ENCODE data around the gene MAP7.

DNA sequence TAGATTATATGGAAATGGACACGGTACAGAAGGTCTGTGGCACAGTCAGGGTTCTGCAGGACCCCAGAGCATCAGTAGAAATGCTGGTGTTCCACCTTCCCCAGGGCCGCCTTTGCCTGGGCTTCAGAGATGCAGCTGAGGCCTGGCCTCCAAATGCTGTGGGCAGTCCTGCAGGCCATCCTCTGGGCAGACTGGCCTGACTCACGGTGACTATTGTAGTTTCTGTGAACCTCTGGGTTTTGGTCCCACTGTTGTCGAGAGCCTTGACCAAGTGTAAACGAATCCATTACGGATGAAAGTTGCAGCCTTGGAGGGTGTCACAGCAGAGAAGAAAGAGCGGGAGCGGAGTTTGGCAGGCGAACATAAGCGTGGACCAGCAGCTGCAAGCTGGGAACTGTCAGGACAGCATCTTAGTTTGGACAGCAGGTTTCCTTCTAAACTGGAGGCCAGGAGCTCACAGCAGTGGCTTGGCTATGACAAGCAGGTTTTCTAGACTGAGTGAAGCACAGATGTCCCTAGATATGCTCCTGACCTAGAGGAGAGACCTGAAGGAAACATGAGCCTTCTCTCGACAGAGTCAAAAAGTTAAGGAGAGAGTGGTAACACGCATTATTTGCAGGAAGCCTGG lies 214.4 kb downstream of the MAP7 start:
- TF ChIP-seq, protein P1, sequence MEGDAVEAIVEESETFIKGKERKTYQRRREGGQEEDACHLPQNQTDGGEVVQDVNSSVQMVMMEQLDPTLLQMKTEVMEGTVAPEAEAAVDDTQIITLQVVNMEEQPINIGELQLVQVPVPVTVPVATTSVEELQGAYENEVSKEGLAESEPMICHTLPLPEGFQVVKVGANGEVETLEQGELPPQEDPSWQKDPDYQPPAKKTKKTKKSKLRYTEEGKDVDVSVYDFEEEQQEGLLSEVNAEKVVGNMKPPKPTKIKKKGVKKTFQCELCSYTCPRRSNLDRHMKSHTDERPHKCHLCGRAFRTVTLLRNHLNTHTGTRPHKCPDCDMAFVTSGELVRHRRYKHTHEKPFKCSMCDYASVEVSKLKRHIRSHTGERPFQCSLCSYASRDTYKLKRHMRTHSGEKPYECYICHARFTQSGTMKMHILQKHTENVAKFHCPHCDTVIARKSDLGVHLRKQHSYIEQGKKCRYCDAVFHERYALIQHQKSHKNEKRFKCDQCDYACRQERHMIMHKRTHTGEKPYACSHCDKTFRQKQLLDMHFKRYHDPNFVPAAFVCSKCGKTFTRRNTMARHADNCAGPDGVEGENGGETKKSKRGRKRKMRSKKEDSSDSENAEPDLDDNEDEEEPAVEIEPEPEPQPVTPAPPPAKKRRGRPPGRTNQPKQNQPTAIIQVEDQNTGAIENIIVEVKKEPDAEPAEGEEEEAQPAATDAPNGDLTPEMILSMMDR (IDR thresholded peaks at IDR 0.05; ENCODE audit: low read length): no peak
- no peak for TF ChIP-seq EZH2 (optimal IDR thresholded peaks at IDR 0.05; ENCODE audit: low read depth, low read length)

All from MM.1S (cell line).